Kidney (tissue), 14 donors: ENCODE results near the gene HERPUD2. TPM values are rescaled to one million over a fixed set of nuclear protein-coding genes. Genes with fewer than 3 reads are reported as not detected.
"Not testable (repeated sequence)": the region's sequence is repeated elsewhere in the genome, so short reads cannot be mapped to it uniquely, and the experiment has no call there.

Source experiments
- DNase-seq, 5 donors: peaks; one replicate each; pipeline ENCODE4 v3.0.0-alpha.2; 2013 to 2020
- FAIRE-seq: peaks from 2 replicates; lab custom pipeline; 2012; peaks lifted over from hg19 to GRCh38; lab: Jason Lieb, UNC
- H3K27ac ChIP-seq, 2 donors: one replicate each; pipeline ENCODE4 v1.7.0; 2013; ENCODE audit warnings: low read depth in 2 of 2, low read length in 2 of 2, inconsistent platforms in 1 of 2
- H3K27me3 ChIP-seq: one replicate; pipeline ENCODE4 v1.7.1; 2013; ENCODE audit warnings: low read length, inconsistent platforms; ENCODE audit not compliant: control insufficient read depth, insufficient read depth
- H3K36me3 ChIP-seq, 3 donors: one replicate each; pipeline versions ENCODE4 v1.7.0 to v1.7.1; 2013; ENCODE audit warnings: low read length in 3 of 3, control low read depth in 1 of 3, inconsistent platforms in 1 of 3; ENCODE audit not compliant: insufficient read depth in 3 of 3, control insufficient read depth in 2 of 3
- H3K4me1 ChIP-seq, 3 donors: one replicate each; pipeline versions ENCODE4 v1.7.0 to v1.7.1; 2013; ENCODE audit warnings: low read length in 3 of 3, inconsistent platforms in 1 of 3, low read depth in 1 of 3; ENCODE audit not compliant: control insufficient read depth in 2 of 3, insufficient read depth in 2 of 3
- H3K4me3 ChIP-seq, 3 donors: one replicate each; pipeline versions ENCODE4 v1.7.0 to v1.8.1; 2013; ENCODE audit warnings: low read length in 3 of 3, control low read depth in 1 of 3, inconsistent platforms in 1 of 3
- H3K9ac ChIP-seq, 3 donors: one replicate each; pipeline versions ENCODE4 v1.7.0 to v1.7.1; 2013; ENCODE audit warnings: low read length in 3 of 3, control low read depth in 1 of 3, inconsistent platforms in 1 of 3
- H3K9me3 ChIP-seq, 3 donors: one replicate each; pipeline versions ENCODE4 v1.7.0 to v1.7.1; 2013; ENCODE audit warnings: low read length in 3 of 3, control low read depth in 1 of 3, inconsistent platforms in 1 of 3; ENCODE audit not compliant: control insufficient read depth in 2 of 3, insufficient read depth in 1 of 3
- CTCF ChIP-seq: IDR thresholded peaks from 3 replicates; pipeline ENCODE4 v1.5.1; 2012; ENCODE audit warnings: mild to moderate bottlenecking, moderate library complexity, borderline replicate concordance; ENCODE audit not compliant: insufficient read depth; ENCODE audit errors: extremely low read depth
- intact Hi-C: fragments of 100-400 bp; cut with DNase I; formaldehyde crosslinking; loops from one replicate; pipeline ENCODE4 v1.11.1; 2022
- polyA plus RNA-seq: library from polyadenylated mRNA; stranded (reverse); fragments of 350-450 nt; fragmentation: Illumina TruSeq; extraction: RNeasy Lipid Tissue Mini Kit (QIAGEN cat#74804); gene quantifications from one replicate; pipeline ENCODE4 v1.2.3, GENCODE V29; 2014; ENCODE audit warnings: low read depth, low replicate concordance; ENCODE audit not compliant: insufficient read depth
- total RNA-seq: library from RNA; stranded (reverse); fragmentation: NEBNext Ultra II Directional; extraction: Animal tissue kit (Norgen Biotek cat#: 25700); gene quantifications from one replicate; pipeline ENCODE4 v1.2.1, GENCODE V29; 2021
- donor health status: control.
- donor health status: control.
- donor health status: control.
- donor health status: control.
- donor health status: control.
- donor health status: DM: yes; HTN: yes; CAD: no.
- donor health status: Normal renal cell carcinoma (clear cell type).

Gene HERPUD2
- total and polyA plus RNA-seq, 2 donors from 2014 or later = 10.0 to 28.9 TPM

- TF ChIP-seq CTCF = no peak
- no peak overlapping the region for H3K9ac ChIP-seq
- no peaks in the 10 kb centered on the region for H3K36me3 ChIP-seq
- H3K9me3 ChIP-seq = no peaks in the 10 kb centered on the region
- H3K4me3 ChIP-seq = no peak overlapping the region
- no peak for DNase-seq
- H3K4me1 ChIP-seq = no peaks in the 10 kb centered on the region
- H3K27me3 ChIP-seq = no peaks in the 10 kb centered on the region
- no peak overlapping the region for H3K27ac ChIP-seq
- intact Hi-C loops = no loop called here
- no peak for FAIRE-seq
These were observed 17.2 kb downstream of the HERPUD2 start for GRCh38 chr7:35677582-35678356.

GRCh38 chr7:35676211-35676610, 18.7 kb downstream of the HERPUD2 start:
- intact Hi-C loops = no loop called here
- Histone ChIP-seq H3K36me3 (no peaks in the 10 kb centered on the region), H3K9me3 (no peaks in the 10 kb centered on the region), H3K27me3 (no peaks in the 10 kb centered on the region), H3K4me3 (no peak overlapping the region), H3K9ac (no peak overlapping the region), H3K4me1 (no peaks in the 10 kb centered on the region), H3K27ac (no peak overlapping the region)
- TF ChIP-seq CTCF = no peak
- FAIRE-seq = no peak
- DNase-seq = no peak

GRCh38 chr7:35670856-35671569, 23.9 kb downstream of the HERPUD2 start:
- TF ChIP-seq CTCF = no peak
- peaks cover 0 to 6% (median 0%) of the 10 kb centered on the region in 3 donors for H3K4me1 ChIP-seq
- peaks cover 6 to 11% (median 8%) of the 10 kb centered on the region in 3 donors for H3K36me3 ChIP-seq
- DNase-seq (no peak), FAIRE-seq (no peak)
- H3K4me3 ChIP-seq = no peak overlapping the region
- no peak overlapping the region for H3K27ac ChIP-seq
- no peaks in the 10 kb centered on the region for H3K9me3 ChIP-seq
- H3K27me3 ChIP-seq = no peaks in the 10 kb centered on the region
- intact Hi-C loops = no loop called here
- H3K9ac ChIP-seq = no peak overlapping the region

- intact Hi-C loops, H3K4me1 ChIP-seq, H3K4me3 ChIP-seq, H3K36me3 ChIP-seq, DNase-seq, FAIRE-seq, H3K27me3 ChIP-seq, H3K27ac ChIP-seq, H3K9me3 ChIP-seq, H3K9ac ChIP-seq: not testable (repeated sequence)
These were observed 34.5 kb downstream of the HERPUD2 start for GRCh38 chr7:35660411-35660810.
